NCI-H526 (cell line): ENCODE results near the gene INKA1.
A peak's percentile ranks its signal among the peaks of the same experiment; 100 is the strongest.

Source experiments
- DNase-seq, 2 experiments: peaks; one replicate each; lab custom pipeline; 2025; lab: John Stamatoyannopoulos, UW

Gene INKA1

DNA sequence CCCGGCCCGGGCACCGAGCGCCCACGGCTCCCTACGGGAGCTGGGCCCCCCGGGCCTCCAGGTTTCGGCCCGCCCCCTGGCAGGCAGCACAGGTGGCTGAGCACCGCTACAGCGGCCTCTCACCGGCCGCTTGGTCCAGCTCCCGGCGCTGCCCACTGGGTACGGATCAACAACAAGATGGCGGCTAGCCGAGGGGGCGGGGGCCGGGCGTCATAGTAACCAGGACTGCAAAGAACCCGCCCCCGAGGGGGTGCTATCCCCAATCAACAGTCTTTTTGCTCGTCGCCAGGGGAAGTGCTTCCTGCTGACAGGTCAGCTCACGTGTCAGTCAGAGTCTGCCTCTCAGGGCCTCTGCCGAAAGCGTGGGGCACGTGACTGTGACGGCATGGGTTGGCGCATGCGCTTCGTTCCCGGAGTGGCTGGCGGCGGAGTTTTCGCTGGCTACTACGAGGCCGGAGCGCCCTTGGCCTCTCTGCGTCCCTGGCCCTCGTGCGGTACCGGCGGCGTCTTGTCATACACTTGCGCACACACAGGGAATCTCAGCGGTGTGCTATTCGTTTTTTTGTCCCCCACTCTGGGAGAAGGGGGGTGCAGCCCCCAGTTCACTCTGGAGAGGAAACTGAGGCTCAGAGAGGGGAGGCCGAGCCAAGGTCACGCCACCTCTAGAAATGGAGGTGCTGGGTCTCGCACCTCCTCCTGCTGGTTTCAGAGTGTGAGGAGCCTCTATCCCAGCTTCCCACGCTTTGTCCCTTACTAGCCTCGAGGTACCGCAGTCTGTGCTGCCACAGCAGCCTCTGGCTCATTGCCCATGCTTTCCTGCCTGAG lies 16.5 kb upstream of the INKA1 start, which contains the start of gene IP6K1:
TSS of gene IP6K1 (minus strand) at position 186 of the 825 bp plus-strand sequence. CDS start 38,502 bp downstream, outside the sequence.
- DNase-seq = peak; percentile 99

GRCh38 chr3:49787182-49787464 lies 15.9 kb upstream of the INKA1 start:
- no peak for DNase-seq

- no peak for DNase-seq
Observed at GRCh38 chr3:49787536-49787935, 15.5 kb upstream of the INKA1 start.

GRCh38 chr3:49788056-49788455 lies 15.0 kb upstream of the INKA1 start:
- DNase-seq = no peak

DNA sequence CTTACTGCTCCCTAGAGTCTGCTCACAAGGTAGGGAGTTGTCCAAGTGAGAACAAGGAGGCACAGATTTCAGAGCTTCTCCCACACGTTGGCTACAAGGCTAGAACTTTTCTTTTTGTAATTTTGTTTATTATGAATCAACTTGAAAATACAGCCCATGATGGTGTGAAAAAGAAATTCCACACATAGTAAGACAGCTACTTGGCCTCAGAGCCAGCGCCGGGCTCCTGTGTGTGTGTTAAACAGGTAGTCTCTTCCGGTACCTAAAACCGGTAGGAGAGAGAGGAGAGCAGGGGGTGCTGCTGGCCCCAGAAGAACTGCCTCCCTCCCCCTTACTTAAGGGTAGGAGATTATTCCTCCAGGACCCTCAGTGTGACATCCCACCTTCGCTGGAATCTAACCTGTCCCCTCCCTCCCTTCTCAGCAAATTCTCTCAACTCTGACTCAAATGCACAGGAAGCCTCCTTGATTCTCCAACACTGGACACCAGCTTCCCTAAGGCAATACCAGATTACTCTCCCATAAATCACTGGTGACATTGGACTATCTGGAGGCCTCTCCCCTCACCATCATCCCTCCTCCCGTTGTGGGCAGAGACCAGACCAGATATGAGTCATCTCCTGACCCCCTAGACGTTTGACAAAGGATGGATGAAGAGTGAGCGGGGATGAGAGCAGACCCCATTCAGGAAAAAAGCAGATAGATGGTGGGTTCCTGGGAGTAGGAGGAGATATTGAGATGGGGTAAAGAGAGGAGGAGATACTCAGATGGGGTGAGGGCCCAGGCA lies 12.2 kb upstream of the INKA1 start:
- DNase-seq = no peak

GRCh38 chr3:49791571-49791970 lies 11.5 kb upstream of the INKA1 start:
- DNase-seq = no peak

DNA sequence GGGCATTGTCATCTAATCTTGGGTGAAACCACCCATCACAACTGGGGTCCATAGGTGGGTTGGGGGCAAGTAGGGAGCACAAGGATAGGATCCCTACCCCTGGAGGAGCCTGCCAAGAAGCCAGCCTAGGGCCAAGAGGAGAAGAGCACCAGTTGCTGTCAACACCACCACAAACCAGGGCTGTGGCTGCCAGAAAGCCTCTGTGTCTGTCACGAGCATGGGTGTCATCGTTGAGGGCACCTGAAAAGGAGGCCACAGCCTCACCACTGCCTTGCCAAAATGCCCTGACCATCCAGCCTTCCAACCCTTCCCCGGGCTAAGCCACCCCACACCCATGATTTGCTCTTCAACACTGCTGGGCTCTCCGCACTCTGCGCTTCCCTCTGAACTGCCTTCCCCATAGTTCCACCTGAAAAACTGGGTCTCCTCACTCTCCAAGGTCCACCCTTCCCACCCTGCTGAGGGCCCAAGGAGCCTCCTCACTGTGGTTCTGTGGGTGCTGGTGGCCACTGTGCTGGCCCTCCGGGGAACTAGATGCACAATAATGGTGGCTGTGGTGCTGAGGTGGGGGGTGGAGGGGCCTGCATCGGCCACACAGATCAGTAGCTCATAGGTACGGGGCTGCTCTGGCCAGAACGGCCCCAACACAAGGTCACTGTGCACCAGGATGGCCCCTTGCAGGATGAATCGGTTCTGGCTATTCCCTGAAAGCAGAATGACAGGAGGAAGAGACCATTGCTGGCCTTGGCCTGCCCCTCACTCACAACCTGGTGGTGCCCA lies 10.5 kb upstream of the INKA1 start:
- no peak for DNase-seq

GRCh38 chr3:49793486-49794085 lies 9.5 kb upstream of the INKA1 start:
- no peak for DNase-seq

DNA sequence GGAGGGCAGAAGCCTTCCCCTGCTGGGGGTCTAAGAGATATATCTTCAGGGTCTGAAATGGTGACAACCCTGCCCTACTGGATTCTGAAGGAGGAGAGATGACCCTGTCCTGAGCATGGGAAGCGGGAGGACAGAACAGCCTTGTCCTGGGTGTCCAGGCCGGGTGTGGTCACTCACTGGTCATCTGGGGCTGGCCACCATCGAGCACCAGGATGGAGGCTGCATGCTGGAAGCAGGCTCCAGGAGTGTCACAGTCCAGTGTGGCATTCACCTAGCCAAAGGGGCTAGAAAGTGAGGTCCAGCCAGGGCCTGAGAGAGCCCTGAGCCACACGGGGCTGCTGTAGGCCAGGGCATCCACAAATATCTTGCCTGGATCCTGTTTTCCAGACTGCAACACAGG lies 8.6 kb upstream of the INKA1 start:
- DNase-seq = no peak

GRCh38 chr3:49794926-49795905 lies 7.8 kb upstream of the INKA1 start:
- DNase-seq = no peak

DNA sequence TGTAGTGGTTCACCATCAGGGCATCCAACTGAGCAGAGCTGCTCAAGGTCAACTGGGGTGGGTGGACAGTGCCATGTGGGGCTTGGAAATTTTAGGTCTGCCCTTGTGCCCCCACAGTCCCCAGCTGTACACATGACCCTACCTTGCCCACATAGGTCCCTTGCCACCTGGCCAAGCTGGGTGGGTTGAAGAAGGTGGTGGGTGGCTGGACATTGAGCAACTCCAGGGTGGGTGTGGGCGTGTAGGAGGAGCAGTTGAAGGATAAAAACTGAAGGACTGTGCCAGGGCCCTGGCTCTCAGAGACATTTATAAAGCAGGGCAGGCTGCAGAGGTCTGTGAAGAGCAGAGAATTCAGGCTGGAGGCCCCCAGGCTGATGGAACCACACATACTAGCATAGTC lies 4.0 kb upstream of the INKA1 start:
- no peak for DNase-seq

GRCh38 chr3:49799761-49800160 lies 3.3 kb upstream of the INKA1 start, which contains the start of gene CDHR4:
TSS of gene CDHR4 (minus strand) at chr3:49799873. CDS start at chr3:49799812, 61 bp downstream.
- no peak for DNase-seq

DNA sequence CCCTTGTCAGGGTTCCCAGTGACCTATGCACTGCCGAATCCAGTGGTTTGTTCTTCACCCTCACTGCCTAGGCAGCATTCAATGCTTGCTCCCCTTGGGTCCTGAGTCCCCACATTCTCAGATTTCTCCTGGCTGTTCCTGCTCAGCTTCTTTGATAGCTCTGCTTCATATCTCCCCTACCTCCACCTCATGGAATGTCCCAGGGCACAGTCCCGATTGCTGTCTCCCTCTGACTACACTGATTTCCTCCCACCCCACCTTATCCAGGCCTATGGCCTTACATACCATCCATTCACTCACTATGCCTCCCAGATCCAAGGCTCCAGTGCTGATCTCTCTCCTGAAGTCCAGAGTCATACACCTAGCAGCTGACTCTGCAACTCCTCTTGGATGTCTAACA lies 1.9 kb upstream of the INKA1 start:
- no peak for DNase-seq

- DNase-seq = peak; percentile 47 to 79
Observed at GRCh38 chr3:49803465-49804140, 542 bp downstream of the INKA1 start.

- DNase-seq = no peak
Observed at GRCh38 chr3:49804141-49805041, 1.3 kb downstream of the INKA1 start.

DNA sequence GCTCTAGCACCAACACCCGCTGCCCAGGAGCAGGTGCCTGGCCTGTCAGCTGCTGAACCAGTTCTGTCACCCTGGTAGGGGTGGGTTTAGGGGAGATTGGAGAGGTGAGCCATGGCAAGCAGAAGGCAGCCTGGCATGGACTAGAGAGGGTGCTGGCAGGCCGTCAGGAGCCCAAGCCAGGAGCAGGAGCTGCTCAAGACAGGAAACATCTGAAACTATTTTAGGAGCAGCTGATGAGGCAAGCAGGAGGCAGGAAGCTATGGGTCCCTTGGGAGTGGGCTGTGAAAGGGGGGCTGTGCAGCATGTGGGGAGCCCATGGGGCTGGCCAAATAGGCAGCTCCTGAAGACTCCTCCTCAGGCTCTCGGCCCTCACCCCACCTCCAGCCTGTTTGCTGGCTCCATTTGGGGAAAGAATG lies 2.3 kb downstream of the INKA1 start:
- DNase-seq = peak in 1 of 2 experiments; percentile 55

DNA sequence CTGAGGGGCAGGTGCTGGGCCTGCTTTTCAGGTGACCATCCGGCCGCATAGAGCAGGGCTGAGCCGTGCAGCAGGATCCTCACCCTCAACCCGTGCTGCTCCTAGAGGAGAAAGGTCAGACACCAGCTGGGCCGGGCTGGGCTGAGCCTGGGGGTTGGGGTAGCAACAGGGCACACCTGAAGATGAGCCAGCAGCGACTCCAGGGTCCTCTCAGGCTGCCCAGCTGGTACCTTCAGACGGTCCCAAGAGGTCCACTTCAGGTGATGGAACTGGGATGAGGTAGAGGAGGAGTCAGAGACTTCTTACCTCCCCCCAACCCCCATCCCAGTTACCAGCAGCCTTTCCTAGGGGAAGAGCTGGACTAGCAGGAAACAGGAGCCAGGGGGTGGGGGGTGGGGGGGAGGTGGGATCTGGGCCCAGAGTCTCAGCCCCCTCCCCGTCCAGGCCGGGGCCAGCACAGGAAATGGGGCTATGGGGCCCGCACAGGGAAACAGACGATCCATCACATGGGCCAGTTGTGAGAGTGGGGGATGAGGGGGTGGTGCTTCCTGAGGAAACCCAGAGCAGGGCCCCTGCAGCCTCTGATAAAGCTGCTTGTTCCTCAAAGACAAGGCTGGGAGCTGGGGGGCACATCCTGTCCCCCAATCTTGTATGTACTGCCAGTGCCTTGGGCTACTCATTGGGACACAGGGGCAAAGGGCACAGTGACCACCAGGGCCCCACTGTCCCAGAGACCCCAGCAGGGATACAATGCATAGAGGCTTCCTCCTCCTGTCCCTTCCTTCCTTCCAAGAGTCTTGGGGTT lies 3.0 kb downstream of the INKA1 start:
- no peak for DNase-seq

- DNase-seq = no peak
Observed at GRCh38 chr3:49806850-49807249, 3.8 kb downstream of the INKA1 start.
